Measurements from ENCODE around the gene SAMD15.
"Not testable (repeated sequence)": the region's sequence is repeated elsewhere in the genome, so short reads cannot be mapped to it uniquely, and the experiment has no call there.

SAMD15 gene
- total RNA-seq, result 0 to 1.5 (median 1.2) reads per million in 3 experiments

DNA sequence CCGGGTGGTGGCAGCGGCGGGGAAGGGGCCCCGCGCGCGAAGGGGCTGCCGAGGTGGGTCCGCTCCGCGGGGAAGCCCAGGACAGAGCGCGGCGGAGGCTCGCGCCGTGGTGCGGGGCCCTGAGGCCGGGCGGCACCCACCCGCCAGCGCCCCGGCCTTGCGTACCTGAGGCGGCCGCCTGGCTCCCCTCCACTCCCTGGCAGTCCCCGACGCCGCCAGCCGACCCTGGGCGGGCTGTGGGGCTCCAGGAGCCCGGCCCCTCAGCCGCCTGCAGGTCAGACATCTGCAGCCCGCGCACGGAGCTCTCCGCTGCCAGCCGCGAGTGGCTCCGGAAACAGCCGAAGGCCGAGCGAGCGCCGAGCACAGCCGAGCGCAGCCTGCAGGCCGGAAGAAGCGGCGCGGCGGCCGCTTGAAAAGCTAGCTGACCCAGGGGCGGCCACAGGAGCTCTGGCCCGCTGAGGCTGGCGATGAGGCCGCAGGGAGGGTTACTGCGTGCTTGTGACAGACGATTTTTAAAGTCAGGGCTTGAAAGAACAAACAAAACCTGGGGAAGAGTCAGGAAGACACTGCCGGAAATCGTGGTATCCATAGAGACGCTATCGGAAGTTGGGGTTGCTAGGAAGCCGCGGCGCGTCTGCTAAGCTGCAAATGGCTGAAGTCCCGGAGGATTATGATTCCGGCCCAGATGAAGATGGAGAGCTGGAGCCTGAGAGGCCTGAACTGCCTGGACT is at the start of gene SAMD15, which contains the start of gene TMED8:
SAMD15 (plus strand) TSS at position 609 of the 731 bp plus-strand sequence; CDS start at position 649, 40 bp downstream.
TMED8 (minus strand) TSS at position 324 of the 731 bp plus-strand sequence; CDS start at position 283, 41 bp downstream.
- peak; percentile 85 for DNase-seq

DNA sequence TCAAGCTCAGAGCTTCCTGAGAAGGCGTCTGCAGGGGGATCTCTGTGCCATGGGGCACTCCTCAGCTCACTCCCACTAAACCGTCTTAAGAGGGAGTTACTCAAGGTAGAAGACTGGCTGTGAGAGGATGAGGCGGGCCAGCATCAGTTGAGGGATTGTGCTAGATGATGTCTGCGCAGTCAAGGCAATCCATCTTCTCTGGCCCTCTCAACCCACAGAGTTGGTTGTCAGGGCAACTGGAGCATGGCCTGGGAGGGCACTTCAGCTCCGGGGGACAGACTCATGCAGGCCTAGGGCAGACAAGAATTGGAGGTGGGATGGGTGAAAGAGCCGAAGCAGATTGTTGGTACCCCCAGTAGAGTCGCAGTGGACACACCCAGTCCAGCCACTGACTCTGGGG is 47.3 kb upstream of the SAMD15 start:
- DNase-seq, result no peak

DNA sequence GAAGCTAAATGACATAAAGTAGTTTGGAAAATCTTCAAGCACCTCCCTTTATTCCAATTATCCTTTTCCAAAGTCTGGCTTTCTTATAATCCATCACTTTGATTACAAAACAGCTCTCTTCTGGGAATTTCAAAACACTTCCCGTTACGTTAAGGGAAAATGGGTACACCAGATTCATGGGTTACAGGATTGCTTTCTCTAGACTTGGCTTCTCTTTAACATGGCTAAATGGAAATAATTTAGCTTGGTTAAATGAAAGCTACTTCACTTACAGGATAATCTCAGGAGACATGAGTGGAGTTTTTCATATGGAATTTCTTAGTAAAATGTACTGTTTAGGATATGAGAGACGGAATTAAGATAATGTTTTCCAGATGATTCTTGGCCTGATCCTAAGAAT is 41.6 kb upstream of the SAMD15 start:
- DNase-seq, result no peak

DNA sequence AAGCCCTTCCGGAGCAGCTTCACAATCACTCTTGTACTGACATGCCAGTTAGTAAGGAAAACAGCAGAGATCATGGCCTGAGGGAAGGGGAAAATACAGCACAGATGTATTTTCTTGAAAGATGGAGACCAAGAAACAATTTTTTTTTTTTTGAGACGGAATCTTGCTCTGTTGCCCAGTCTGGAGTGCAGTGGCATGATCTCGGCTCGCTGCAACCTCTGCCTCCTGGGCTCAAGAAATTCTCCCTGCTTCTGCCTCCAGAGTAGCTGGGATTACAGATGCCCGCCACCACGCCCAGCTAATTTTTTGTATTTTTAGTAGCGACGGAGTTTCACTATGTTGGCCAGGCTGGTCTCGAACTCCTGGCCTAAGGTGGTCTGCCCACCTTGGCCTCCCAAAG is 39.9 kb upstream of the SAMD15 start:
- DNase-seq, result not testable (repeated sequence)

DNA sequence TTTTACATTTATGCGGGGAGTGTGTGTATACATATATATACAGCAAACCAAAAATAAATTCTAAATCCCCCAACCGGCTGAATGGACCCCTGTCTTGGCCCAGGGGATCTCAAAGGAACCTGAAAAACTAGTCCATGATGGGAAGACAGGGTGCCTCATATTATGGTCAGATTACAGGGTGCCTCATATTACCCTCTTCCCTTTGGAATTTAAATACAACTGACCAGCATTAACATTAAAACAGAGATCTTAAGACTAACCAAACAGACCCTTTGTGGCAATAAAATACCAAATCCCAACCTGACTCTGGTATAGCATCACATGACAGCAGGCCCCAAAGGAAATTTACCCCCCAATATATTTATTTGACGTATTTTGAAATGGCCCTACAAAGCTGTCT is 39.3 kb upstream of the SAMD15 start:
- DNase-seq, result no peak

DNA sequence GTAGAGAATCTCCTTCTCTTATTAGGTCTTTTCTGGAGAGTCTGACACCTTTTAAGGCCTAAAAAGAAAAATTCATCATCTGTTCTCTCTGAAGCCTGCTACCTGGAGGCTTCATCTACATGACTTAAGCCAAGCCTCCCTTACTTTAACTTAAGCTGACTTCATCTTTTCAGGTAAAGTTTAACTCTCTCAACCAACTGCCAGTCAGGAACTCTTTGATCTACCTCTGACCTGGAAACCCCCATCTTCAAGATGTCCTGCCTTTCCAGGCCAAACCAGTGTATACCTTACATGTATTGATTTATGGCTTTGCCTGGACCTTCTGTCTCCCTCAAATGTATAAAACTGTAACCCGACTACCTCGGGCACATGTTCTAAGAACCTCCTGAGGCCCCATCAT is 38.9 kb upstream of the SAMD15 start:
- no peak for DNase-seq

DNA sequence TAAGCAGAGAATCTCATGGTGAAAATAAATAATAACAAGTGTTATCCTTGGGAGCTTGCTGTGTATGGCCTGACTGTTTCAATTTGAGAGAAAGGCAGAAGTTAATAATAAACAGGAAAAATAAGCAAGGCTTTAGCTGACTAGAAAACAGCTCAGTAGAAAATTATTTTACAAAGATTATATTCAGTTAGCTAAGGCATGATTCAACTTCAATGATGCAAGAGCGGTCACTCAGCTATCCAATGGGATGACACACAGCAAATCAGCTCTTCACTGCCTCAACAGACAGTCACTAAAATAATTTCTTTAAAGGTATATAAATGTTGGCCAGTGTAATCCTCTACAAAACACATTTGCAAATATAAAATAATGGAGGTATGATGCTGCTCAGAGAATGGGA is 37.8 kb upstream of the SAMD15 start:
- no peak for DNase-seq

DNA sequence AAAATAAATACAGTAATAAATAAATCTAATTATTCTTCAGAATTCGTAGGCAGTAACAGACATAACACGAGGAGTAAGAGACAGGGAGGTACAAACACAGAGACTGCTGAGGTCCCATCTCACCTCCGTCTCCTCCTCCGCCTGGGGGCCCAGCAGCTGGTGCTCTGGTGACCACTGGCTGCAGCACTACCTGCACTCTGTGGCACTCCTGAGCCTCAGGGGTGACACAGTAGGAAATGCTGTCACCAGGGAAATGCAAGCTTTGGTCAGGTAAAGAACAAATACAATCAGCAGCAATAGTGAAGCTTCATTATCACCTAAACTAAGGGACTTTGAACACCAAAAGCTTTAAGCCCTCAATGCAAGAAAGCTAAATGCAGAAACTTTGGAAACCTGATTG is 36.8 kb upstream of the SAMD15 start:
- no peak for DNase-seq

DNA sequence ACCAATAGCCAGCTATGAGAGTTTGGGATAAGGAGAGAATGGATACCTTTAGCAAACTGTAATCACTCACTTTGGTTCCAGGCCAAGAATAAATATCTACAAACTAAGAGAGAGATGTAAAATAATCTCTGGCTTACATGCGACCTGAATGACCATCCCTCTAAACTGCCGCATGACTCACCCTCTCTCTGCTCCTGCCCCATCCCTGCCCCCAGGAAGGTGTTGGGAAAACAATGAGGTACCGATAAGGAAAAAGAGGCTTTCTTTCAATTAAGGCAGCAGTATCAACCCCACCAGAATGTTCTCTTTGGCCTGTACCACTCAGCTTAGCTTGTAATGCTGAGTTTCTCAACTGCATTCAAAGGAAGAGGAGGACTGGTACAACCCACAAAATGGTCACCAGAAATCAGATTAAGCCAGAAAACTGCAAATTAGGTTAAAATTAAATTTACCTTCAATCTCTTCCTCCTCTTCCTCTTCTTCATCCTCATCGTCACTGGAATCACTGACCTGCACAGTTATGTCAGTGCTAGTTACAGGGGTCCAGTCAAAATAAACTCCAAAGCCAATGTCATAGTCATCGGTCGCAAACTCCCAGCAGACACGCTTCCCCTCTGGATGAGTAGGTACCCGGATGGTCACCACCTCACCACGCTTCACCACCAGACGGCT is 34.3 kb upstream of the SAMD15 start:
- DNase-seq, result no peak

DNA sequence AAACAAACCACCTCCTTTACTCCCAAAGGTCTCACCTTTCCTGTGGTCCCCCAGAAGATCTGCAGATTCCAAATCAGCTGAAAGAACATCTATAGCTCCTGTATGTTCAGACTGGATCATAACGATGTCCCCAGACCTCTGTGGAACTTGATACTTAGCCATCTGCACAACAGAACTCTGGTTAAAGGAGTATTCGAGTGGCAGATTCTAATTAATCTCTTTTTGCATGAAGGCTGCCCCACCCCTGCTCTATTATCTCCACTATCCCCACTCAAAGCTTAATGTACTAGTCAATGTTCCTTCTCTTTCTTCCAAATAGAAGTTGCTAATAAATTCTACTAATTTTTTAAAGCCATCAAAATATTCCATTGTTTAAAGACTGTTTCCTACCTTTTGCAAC is 33.5 kb upstream of the SAMD15 start:
- no peak for DNase-seq

DNA sequence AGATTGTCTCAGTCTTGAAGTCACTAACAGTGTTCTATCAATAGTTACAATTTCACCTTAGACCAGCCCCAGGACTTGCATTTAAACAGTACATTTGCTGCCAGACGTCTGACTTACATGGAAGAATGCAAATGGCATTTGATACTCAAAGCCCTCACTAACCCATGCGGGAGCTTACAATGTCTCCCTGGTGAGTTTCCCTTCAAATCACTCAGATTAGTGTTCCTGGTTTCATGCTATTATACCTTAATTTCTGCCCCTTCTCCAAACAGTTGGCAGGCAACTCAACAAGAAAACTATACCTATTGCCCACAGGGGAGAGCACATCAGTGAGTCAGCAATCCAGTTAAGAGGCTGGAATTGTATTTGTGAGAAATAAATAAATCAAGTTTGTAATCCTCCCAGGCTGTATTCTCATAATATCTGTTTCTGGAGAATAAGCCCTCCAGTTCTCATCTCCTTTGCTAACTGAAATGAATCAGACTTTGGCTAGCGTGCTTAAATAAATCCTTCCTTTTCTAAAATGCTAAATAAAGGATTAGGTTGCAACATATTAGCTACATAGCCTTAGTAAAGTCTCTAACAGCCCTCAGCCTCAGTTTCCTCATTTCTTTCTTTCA is 32.7 kb upstream of the SAMD15 start:
- no peak for DNase-seq

DNA sequence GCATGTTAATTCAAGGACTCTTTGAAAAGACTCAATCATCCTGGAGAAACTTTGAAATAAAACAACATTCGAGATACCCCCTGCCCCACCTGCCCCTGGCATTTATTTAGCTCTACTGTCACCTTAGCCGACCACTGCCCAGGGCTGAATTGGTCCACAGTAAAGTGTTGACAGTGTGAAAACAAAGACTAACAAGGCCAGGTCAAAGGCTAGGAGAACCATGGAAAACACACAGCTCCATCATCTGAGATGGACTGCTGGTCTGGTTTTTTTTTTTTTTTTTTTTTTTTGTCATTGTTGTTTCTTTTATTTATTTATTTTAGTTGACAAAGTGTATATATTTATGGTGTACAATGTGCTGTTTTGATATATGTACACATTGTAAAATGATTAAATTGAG is 30.7 kb upstream of the SAMD15 start:
- no peak for DNase-seq

DNA sequence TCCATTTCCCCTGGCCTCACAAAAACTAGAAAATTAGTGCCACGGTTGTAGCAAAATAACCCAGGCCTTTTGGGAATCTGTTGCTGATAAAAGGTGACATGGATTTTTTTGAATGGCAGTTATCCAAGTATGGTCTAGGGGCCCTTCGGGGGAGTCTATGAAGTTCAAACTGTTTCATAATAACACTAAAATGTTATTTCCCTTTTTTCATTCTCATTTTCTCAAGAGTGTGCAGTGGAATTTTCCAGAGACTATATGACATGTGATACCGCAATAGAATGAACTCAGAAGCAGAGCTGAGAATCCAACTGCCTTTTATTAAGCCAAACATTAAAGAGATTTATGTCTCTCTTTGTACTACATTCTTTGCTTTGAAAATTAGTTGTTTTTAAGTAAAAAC is 29.4 kb upstream of the SAMD15 start:
- DNase-seq, result no peak

DNA sequence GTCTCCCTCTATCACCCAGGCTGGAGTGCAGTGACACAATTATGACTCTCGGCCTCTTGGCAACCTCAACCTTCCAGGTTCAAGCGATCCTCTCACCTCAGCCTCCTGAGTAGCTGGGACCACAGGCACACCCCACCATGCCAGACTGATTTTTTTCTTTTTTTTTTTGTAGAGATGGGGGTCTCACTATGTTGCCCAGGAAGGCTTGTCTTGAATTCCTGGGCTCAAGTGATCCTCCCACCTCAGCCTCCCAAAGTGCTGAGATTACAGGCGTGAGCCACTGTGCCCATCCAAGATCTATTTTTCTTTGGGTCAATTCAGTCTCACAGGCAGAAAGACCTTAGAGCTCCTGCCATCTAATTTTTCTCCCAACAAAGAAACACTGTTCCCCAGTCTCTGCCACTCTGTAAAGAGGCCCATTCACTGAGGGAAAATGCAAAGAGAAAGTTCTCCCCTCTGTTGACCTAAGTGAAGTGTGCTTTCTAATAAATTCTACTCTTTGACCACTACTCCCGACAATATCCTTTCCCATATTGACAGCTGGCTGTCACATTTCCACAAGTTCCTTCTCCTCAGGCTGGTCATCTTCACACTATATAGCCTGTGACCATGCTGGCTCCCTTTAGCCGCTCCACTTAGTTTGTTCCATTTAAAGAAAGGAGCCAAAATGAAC is 23.6 kb upstream of the SAMD15 start:
- DNase-seq, result no peak

DNA sequence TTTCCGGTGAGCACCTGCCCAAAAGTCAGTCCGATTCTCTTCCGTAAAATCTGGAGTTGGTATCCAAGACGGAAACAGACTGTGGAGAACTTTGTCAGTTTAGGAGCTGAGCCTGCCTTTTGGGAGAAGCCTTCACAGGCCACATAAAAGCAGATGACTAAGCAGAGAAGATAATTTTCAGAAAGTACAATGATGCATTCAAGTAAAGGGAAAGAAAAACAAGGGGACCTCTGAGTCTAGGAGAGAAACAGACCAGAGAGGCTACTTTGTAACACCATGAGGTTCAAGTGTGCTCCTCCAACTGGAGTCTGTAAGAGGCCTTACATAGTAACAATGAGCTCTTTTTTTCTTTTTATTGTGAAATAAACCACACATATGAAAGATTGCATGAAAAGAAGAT is 21.4 kb upstream of the SAMD15 start:
- DNase-seq, result no peak

DNA sequence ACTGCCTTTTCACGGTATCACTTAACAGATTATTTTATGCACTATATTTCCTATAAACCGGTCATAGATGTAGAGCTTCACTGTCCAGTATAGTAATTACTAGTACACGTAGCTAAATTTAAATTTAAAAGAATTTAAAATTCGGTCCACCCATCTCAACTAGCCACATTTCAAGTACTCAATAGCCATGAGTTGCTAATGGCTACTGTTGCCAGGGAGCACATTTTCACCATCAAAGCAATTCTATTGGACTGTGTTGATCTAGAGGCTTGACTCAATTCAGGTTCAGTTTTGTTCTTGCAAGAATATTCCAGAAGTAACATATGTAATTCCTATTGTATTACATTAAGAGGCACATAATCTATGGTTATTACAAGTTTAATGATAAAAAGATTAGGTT is 20.3 kb upstream of the SAMD15 start:
- no peak for DNase-seq

DNA sequence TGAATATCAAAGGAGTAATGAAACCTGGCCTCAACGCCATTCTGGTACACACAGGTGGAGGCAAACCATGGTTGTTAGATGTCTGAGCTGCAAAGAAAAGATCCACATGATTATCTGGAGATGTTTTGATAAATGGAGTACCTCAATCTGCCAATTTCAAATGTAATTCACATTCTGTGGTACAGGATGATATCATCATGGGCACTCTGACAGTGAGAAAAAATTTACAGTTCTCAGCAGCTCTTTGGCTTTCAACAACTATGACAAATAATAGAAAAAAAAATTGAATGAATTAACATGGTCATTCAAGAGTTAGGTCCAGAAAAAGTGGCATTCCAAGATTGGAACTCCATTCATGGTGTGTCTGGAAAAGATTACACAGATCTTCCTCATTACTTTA is 17.6 kb upstream of the SAMD15 start:
- DNase-seq, result no peak

DNA sequence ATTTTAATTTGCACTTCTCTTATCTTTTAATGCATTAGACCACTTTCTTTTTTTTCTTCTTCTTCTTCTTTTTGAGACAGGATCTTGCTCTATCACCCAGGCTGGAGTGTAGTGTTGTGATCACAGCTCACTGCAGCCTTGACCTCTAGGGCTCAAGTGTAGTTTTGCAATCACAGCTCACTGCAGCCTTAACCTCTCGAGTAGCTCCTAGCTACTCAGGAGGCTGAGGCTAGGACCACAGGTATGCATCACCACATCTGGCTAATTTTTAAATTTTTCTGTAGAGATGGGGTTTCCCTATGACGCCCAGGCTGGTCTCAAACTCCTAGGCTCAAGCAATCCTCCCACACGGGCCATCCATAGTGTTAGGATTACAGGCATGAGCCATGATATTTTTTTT is 13.0 kb upstream of the SAMD15 start:
- no peak for DNase-seq

DNA sequence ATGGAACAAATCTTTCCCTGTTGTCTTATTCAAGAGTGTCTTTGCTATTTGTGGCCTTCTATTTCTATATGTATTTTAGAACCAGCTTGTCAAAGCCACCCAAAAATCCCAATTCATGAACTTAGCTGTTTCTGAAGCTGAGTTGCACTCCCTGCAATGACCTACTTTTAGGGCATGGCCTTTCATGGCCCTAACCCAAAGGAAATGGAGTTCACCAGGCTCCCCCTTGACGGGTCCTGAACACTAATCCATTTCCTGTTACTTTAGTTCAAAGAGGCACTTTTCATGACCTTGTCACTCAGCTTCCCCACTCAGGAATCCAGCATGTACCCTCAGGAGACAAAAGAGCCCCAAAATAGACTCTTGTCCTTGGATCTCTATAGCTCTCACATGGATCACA is 7.9 kb upstream of the SAMD15 start:
- peak; percentile 43 for DNase-seq

DNA sequence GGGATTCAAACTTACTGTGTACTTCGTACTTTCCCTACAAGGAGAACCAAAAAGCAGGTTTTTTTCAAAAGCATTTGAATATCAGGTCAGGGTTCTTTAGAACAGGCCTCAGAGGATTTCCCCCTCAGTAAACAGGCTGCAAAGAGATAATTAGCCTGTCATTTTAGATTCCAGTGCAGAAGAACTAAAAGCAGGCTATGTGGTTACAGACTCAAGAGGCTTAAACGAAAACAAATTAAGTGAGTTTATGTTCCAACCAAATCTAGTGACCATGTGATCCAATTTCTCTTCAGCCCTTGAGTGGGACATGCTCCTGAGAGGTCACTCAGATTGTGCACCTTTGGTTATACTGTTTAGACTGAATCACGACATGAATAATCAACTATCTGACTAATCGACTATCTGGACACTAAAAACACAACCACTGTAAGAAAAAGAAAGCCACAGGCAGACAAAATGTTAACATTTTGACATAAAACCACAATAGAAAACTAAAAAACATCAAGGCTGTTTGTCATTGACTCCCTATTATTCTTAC is 4.8 kb upstream of the SAMD15 start:
- DNase-seq, result peak; percentile 24

DNA sequence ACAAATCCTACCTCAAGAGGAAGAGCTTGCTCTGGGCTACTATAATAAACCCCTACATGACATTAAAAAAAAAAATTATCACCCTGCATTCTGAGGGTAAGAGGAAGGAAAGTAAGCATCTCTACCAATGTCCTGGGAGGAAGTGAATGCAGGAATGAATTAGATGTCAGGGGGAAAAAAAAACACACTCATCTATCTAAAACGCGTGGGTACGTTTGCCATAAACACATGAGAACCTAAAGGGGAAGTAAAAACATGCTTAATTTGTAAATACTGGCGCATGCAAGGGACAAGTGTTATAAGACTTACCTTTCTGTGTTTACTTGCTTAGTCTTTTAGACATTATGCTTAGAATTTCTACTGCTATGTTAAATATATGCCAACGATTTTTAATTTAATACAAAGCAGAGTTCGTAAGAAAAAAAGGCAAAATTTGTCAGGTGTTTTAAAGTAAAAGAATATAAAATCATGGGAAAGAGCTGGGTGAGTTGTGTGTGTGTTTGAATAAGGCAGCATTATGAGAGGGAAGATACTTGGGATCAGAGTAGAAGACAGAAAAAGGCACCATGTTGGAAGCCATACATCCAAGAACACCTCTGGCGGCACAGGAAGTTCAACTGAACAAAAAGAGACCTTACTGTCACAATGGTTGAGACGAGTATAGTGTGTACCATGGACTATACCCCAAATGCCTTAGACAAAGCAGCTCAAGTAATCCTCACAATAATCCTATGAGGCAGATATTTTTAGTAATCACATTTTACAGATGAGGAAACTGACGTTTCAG is 1.8 kb upstream of the SAMD15 start:
- no peak for DNase-seq

Measured in central memory CD4-positive, alpha-beta T cell (primary cell).